Dedifferentiated amniotic fluid mesenchymal stem cell (primary cell): Measurements from ENCODE around the gene URB2.
"Not testable (repeated sequence)": the region's sequence is repeated elsewhere in the genome, so short reads cannot be mapped to it uniquely, and the experiment has no call there.

Source experiments
- DNase-seq: peaks from one replicate; pipeline ENCODE4 v3.0.0-alpha.2; 2016; ENCODE audit errors: extremely low spot score

The URB2 gene

DNA sequence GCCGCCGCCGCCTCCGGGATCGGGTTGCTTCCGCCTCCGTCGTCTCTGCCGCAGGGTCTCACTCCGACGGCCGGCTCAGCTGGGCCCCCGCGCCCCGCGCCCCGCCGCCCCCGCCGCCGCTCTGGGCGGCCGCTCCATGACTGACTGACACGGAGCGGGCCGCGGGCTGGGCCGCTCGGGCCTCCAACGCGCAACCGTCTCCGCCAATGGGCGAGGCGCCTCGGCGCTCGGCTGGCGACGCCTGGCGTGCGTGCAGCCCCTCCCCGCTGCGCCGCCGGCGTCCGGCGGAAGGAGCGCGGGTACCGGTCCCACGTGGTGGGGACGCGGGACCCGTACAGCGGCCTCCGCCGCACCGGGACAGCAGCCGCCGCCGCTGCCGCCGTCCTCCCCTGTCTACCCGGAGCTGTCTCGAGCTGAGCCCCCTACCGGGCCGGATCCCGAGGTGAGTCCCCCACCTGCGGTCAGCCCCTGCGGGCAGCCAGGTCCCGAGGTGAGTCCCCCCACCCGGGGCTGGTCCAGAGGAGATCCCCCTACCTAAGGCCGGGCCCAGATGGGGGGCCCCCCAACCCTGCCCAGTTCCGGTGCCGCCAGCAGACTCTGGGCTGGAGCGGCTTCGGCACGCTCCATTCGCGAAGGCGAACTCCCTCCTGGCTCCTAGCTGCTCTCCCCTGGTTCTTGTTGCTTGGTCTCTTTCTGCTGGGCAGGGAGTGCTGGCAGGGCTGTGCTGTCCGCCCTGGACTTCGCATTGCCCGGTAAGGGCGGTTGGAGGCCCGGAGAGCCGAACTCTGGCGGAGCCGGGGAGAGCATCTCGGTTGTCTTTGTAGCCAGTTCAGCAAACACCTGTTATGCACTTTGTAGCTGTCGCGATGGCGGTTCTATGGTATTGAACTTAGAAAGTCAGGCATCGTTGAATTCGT lies at the start of gene URB2, which contains the start of gene TAF5L:
Gene URB2, plus strand, starts transcription at position 333 of the 917 bp plus-strand sequence. CDS start 1,387 bp downstream, outside the sequence.
Gene TAF5L, minus strand, starts transcription at position 208 of the 917 bp plus-strand sequence. CDS start 11,640 bp downstream, outside the sequence.
- peak; percentile 79 for DNase-seq

- DNase-seq: no peak
Observed at GRCh38 chr1:229578168-229579058, 47.6 kb upstream of the URB2 start.

DNA sequence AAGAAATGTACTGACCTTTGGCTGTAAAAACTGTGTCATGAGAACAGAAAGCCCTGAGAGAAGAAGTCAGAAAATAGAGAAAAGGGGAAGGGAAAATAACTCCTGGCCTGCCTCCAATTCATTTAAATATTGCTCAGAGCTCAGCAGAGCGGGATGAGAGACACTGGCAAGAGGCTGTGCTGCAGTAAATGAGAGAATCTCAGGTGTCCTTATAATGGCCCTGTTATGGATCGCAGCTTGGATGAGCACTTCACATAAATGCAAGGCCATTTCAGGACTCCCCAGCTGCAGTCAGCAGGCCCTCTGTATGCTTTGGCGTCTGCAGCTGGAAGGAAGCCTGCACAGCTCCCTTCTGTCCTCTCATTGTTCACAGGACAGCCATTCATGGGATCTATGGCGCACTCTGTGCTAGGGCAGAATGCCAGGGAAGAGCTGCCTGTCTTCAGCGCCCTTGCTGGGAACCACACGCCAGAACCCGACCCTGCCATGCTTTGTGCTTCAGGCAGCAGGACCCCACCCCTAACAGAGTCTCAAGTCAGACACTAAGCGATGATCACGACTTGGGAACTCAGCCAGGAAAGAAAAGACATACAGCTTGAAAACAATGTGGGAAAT lies 46.9 kb upstream of the URB2 start:
- no peak for DNase-seq

DNA sequence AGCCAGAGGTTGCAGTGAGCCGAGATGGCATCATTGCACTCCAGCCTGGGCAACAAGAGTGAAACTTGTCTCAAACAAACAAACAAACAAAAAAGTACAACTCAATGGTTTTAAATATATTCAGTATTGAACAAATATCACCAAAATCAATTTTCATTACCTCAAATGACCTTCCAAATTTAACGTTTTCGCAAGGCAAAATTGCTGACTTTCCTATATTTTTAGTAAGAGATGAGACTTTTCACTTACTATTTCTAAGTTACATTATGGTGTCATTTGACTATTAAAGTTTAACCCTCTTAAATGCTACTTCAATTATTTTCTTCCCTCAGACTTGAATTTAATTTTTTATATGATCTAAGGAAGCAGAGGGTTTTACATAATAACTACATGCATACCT lies 44.6 kb upstream of the URB2 start:
- DNase-seq: no peak

GRCh38 chr1:229582011-229582694 lies 43.9 kb upstream of the URB2 start:
- no peak for DNase-seq

GRCh38 chr1:229582715-229583114 lies 43.3 kb upstream of the URB2 start:
- DNase-seq: no peak

DNA sequence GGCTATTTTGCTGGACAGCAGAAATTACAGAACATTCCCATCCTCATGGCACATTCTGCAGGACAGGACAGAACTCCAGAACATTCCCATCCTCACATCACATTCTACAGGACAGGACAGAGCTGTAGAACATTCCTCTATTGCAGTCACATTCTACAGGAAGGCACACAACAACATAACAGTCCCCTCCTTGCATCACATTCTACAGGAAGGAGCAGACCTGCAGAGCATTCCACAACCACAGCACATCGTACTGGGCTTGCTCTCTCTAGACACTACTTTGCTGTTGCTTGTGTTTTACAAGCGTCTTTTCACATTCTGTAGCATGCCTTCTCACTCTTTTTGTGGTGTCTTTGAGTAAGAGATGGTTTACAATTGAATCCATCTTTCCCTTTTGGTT lies 40.7 kb upstream of the URB2 start:
- no peak for DNase-seq

DNA sequence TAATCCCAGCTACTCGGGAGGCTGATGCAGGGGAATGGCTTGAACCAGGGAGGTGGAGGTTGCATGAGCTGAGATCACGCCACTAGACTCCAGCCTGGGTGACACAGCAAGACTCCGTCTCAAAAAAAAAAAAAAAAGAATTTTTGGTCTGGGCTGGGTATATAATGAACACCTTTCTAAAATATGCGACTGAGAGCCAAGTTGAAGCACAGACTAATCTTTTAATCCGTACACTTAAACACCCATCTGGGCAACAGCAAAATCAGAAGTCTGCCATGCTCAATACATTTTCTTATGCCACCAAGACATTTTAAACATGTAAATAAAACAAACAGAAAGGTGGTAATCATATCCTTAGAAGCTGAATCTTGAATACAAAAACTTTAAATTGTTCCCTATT lies 35.9 kb upstream of the URB2 start:
- no peak for DNase-seq

- no peak for DNase-seq
Observed at GRCh38 chr1:229593800-229594199, 32.2 kb upstream of the URB2 start.

GRCh38 chr1:229594227-229595008 lies 31.6 kb upstream of the URB2 start:
- no peak for DNase-seq

DNA sequence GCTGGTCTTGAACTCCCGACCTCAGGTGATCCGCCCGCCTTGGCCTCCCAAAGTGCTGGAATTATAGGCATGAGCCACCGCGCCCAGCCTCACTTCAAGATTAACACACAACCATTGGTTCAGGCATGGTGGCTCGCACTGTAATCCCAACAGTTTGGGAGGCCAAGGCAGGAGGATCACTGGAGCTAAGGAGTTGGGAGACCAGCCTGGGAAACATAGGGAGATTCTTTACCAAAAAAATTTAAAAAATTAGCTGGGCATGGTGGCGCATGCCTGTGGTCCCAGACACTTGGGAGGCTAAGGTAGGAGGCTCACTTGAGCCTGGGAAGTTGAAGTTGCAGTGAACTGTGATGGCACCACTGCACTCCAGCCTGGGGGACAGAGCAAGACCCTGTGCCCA lies 30.2 kb upstream of the URB2 start:
- DNase-seq: not testable (repeated sequence)

DNA sequence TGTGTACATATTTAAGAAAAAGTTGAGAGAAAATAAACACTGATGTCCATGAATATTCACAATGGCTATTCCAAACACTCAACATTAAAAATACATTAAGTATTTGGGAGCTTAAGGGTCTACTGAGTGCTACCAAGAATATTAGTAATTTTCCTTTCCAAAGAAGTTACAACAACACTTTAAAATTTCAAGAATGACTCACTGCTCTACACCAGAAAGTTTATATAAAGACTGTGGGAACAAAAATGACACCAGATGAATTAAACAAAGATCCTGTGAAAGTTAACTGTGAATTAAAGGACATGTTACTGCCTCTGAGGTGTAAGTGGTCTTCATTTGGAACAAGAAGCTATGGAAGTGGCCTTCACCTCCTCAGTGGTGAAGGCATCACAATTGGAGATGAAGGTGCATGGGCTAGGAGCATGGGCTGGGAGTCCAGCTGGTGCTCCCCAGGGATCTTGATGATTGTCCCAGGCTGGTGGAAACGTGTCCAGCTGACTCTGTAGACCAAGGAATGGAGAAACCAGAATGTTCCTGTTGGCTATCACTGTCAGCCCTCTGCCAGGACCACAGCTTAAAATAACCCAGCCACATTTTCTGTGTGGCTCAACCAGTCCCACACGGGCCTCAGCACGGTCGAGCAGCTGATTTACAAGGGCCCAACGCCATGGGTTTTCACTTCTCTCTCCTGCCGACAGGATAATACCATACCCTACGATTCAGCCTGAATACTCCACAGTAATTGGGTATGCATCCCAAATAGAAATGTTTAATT lies 28.9 kb upstream of the URB2 start:
- peak; percentile 60 for DNase-seq

DNA sequence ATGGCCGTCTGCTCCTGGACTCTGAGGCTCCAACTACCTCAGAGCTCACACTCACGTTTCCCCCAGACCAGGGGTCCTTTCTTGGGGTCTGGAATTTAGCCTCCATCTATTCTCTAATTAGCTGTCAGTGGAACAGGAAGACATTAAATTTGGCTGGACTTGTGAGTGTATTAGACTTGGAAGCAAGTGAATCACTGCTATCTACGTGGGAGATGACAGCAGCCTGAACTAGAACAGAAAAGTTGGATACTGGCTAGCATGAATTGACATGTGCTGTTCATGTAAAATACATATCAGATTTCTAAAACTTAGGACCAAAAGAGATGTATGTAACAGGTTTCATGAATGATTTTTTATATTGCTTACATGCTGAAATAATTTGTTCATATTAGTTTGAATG lies 28.2 kb upstream of the URB2 start:
- DNase-seq: no peak

DNA sequence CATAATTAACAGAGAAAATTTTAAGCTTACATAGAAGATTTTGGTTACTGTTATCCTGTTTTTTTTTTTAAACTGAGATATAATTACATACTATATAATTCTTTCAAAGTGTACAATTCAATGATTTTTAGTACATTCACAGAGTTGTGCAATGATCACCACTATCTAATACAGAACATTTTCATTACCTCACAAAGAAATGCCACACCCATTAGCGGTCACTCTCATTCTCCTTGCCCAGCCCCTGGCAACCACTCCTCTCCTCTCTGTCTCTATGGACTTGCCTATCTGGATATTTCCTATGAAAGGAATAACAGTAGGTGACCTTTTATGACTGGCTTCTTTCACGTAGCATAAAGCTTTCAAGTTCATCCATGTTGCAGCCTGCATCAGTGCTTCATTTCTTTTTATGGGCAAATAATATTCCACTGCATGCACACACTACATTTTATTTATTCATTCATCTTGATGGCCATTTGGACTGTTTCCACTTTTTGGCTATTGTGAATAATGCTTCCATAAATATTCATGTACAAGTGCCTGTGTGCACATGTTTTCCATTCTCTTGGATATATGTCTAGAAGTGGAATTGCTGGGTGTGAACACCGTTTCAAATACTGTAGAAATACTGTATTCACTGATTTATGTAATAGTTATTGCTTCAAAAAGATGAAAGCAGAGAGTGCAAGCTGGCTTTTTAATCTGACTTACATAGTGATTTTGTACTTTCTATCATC lies 26.7 kb upstream of the URB2 start:
- no peak for DNase-seq

DNA sequence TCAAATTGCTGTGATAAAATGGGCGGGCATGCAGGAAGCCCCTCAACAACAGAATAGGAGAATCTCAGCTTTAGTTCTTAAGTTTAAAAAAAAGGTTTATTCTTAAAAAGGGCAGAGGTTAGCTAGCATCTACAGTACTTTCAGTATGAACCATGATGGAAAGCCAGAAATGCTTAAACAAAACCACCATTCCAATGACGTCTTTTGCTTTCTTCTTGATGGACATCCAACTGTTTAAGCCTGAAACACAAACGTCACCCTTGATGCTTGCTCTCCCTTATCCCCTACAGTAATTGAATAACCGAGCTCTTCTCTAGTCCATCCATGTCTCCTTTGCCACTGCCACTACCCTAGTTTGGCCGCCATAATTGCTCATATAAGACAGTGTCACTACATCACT lies 25.8 kb upstream of the URB2 start:
- no peak for DNase-seq

DNA sequence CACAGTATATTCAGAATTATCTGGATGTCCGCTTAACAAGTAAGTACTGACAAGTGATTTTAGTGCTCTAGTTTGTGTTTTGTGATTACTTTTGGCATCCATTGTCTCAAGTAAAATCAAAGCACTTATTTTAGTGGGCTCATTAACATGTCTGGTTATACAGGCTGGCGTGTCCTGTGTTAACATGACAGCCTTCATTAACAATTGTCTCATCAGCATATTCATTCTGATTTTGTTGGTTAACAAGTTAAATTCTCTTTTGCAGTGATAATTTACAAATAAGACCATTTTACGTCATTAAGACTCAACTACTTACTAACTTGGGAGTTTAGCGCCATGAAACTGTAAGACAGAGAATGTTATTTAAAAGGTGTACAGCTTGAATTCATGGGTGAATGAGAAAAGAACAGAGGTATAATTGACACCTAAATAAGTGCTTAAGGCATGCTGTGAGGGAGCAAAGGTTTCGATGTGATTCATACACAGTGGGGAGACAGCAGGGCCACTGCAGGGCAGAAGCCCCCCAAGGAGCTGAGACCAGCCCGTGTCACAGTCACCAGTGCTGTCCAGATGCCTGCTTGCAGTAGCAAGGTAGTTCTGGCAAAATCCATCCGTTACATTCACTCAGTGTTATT lies 22.6 kb upstream of the URB2 start:
- no peak for DNase-seq

- DNase-seq: no peak
Observed at GRCh38 chr1:229607370-229607769, 18.7 kb upstream of the URB2 start.

DNA sequence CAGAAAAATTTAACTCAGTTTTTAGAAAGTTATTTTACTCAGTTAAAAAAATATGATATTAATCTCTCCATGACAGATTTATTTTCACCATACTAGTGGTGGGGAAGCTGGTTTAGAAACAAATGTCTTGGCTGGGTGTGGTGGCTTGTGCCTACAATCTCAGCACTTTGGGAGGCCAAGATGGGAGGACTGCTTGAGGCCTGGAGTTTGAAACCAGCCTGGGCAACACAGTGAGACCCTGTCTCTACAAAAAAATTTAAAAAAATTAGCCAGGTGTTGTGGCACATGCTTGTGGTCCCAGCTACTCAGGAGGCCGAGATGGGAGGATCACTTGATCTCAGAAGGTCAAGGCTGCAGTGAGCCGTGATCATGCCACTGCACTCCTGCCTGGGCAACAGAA lies 17.5 kb upstream of the URB2 start:
- no peak for DNase-seq

DNA sequence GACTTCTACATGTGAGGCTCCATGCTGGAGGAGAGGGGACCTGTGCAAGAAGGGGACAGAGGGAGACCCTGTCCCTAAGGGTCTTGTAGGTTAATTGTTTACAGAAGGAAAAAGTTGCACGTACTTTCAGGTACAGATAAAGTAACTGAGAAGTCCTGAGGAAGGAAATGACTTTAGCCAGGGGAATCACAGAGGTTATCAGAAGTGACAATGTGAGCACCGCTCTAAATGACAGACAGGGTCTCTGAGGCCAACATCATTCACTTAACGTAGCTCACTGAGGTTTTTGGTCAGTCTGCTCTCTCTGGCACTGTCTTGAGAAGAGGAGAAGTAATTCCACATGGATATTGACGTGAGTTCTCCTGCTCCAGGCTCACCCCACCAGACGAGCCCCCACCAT lies 12.1 kb upstream of the URB2 start:
- DNase-seq: no peak
